NCI-H2196 treated with DMSO at 0.1 percent for 48 hours (cell line): ENCODE results near the gene ROPN1B.
"Not testable (repeated sequence)": the region's sequence is repeated elsewhere in the genome, so short reads cannot be mapped to it uniquely, and the experiment has no call there.

Experiments
- DNase-seq: peaks from one replicate; lab custom pipeline; 2025; ENCODE audit not compliant: unreplicated experiment; lab: John Stamatoyannopoulos, UW

Gene ROPN1B

GRCh38 chr3:125957674-125958510 lies 11.1 kb upstream of the ROPN1B start:
- no peak for DNase-seq

- no peak for DNase-seq
Measured at GRCh38 chr3:125958511-125959316, 10.3 kb upstream of the ROPN1B start.

- DNase-seq = no peak
Measured at GRCh38 chr3:125959317-125960065, 9.5 kb upstream of the ROPN1B start.

- DNase-seq = no peak
Measured at GRCh38 chr3:125960066-125960424, 8.9 kb upstream of the ROPN1B start.

- no peak for DNase-seq
Measured at GRCh38 chr3:125960456-125961288, 8.3 kb upstream of the ROPN1B start.

GRCh38 chr3:125961289-125961589 lies 7.7 kb upstream of the ROPN1B start:
- DNase-seq = no peak

- DNase-seq = not testable (repeated sequence)
Measured at GRCh38 chr3:125963834-125964233, 5.1 kb upstream of the ROPN1B start.

- no peak for DNase-seq
Measured at GRCh38 chr3:125965505-125965904, 3.5 kb upstream of the ROPN1B start.

- DNase-seq = peak; percentile 44
Measured at GRCh38 chr3:125967156-125967555, 1.8 kb upstream of the ROPN1B start.

- DNase-seq = not testable (repeated sequence)
Measured at GRCh38 chr3:125968121-125968520, 857 bp upstream of the ROPN1B start.

GRCh38 chr3:125971997-125972944 lies 3.3 kb downstream of the ROPN1B start:
- DNase-seq = peak; percentile 17

- not testable (repeated sequence) for DNase-seq
Measured at GRCh38 chr3:125975245-125976002, 6.4 kb downstream of the ROPN1B start.

GRCh38 chr3:125976003-125976390 lies 7.0 kb downstream of the ROPN1B start:
- not testable (repeated sequence) for DNase-seq

- DNase-seq = not testable (repeated sequence)
Measured at GRCh38 chr3:125977104-125977503, 8.1 kb downstream of the ROPN1B start.

- not testable (repeated sequence) for DNase-seq
Measured at GRCh38 chr3:125984951-125985350, 16.0 kb downstream of the ROPN1B start.

GRCh38 chr3:125990253-125990970 lies 21.4 kb downstream of the ROPN1B start:
- peak; percentile 61 for DNase-seq

GRCh38 chr3:125996751-125997150 lies 27.8 kb downstream of the ROPN1B start:
- DNase-seq = not testable (repeated sequence)

GRCh38 chr3:126002189-126002588 lies 33.2 kb downstream of the ROPN1B start:
- DNase-seq = no peak
